Tibial artery (tissue), 4 donors: ENCODE data around the gene NEDD8.

Experiments used
- DNase-seq, 2 donors: peaks; one replicate each; pipeline ENCODE4 v3.0.0-alpha.2; 2019
- H3K27ac ChIP-seq, 2 donors: fragments of 200-600 bp; sonication (generic) in 1 of 2; 1 replicate in 1 of 2; 2 replicates in 1 of 2; pipeline ENCODE4 v1.5.1; 2018 to 2019; ENCODE audit warnings: mild to moderate bottlenecking in 1 of 2
- H3K27me3 ChIP-seq, 2 donors: fragments of 200-600 bp; sonication (generic) in 1 of 2; one replicate each; pipeline versions ENCODE4 v1.5.1 to v1.6.0; 2016 to 2019
- H3K36me3 ChIP-seq, 3 donors: fragments of 200-600 bp; sonication (generic) in 2 of 3; one replicate each; pipeline ENCODE4 v1.5.1; 2016 to 2019; ENCODE audit warnings: mild to moderate bottlenecking in 2 of 3
- H3K4me1 ChIP-seq, 4 donors: fragments of 200-600 bp; sonication (generic) in 2 of 4; 1 replicate in 3 of 4; 2 replicates in 1 of 4; pipeline ENCODE4 v1.5.1; 2016 to 2019
- H3K4me3 ChIP-seq, 2 donors: fragments of 200-600 bp; sonication (generic) in 1 of 2; 1 replicate in 1 of 2; 2 replicates in 1 of 2; pipeline ENCODE4 v1.5.1; 2018 to 2019; ENCODE audit warnings: mild to moderate bottlenecking in 2 of 2
- H3K9me3 ChIP-seq, 3 donors: fragments of 200-600 bp; sonication (generic) in 1 of 3; one replicate each; pipeline ENCODE4 v1.5.1; 2016 to 2019
- intact Hi-C: fragments of 100-400 bp; cut with DNase I; formaldehyde crosslinking; loops from one replicate; pipeline ENCODE4 v1.15.0; 2023; ENCODE audit warnings: low total_unique reads
- TF ChIP-seq, protein P1 (sequence below), 2 experiments: fragments of 200-600 bp in 1 of 2; fragments of 450-650 bp in 1 of 2; IDR thresholded peaks; one replicate each; pipeline ENCODE4 v1.5.1; 2017 to 2019; ENCODE audit warnings: antibody characterized with exemption in 2 of 2, mild to moderate bottlenecking in 1 of 2, moderate library complexity in 1 of 2

The NEDD8 gene

DNA sequence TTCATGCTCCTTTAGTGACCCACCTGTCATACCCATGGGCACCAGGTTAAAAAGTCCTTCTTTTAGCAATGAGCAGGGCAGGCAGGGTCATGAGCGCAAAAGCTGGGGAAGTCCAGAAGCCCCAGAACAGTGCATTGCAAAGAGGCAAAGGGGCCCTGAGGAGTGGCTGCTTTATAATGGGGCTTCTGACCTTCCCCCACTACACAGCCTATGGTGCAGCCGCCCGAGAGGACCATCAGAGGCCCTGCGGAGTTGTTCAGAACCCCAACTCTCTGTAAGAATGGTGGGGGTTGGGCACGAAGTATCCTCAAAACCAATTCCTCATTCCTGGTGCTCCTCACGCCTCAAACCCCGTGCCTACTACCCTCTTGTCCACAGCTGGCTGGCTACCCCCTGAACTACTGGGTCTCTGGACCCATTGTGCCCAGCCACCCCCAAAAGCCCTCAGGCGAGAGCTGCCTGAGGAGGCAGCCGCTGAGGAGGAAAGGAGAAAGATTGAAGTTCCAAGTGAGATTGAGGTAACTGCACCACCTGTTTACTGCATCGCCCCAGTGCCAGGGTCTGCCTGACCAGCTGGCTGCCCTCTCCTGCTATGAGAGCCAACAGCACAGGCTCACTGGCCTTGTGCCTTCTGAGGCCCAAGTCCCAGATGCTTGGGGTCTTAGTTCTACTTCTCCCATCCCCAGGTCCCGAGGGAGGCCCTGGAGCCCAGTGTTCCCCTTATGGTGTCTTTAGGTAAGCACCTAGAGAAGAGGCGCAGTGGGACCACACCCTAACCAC is 53.6 kb downstream of the NEDD8 start:
- Histone ChIP-seq H3K27ac (no peak overlapping the region), H3K4me3 (no peak overlapping the region), H3K27me3 (no peaks in the 10 kb centered on the region), H3K36me3 (peaks cover 16 to 75% (median 53%) of the 10 kb centered on the region in 3 donors), H3K4me1 (no peaks in the 10 kb centered on the region), H3K9me3 (no peaks in the 10 kb centered on the region)
- TF ChIP-seq, protein P1, sequence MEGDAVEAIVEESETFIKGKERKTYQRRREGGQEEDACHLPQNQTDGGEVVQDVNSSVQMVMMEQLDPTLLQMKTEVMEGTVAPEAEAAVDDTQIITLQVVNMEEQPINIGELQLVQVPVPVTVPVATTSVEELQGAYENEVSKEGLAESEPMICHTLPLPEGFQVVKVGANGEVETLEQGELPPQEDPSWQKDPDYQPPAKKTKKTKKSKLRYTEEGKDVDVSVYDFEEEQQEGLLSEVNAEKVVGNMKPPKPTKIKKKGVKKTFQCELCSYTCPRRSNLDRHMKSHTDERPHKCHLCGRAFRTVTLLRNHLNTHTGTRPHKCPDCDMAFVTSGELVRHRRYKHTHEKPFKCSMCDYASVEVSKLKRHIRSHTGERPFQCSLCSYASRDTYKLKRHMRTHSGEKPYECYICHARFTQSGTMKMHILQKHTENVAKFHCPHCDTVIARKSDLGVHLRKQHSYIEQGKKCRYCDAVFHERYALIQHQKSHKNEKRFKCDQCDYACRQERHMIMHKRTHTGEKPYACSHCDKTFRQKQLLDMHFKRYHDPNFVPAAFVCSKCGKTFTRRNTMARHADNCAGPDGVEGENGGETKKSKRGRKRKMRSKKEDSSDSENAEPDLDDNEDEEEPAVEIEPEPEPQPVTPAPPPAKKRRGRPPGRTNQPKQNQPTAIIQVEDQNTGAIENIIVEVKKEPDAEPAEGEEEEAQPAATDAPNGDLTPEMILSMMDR (IDR thresholded peaks at IDR 0.05): no peak
- intact Hi-C loops: no loop called here
- no peak for DNase-seq

GRCh38 chr14:24177891-24178290 is 54.3 kb downstream of the NEDD8 start:
- intact Hi-C loops: no loop called here
- Histone ChIP-seq H3K9me3 (no peaks in the 10 kb centered on the region), H3K4me1 (no peaks in the 10 kb centered on the region), H3K27me3 (no peaks in the 10 kb centered on the region), H3K36me3 (peaks cover 9 to 74% (median 46%) of the 10 kb centered on the region in 3 donors), H3K27ac (no peak overlapping the region), H3K4me3 (no peak overlapping the region)
- TF ChIP-seq, protein P1 (IDR thresholded peaks at IDR 0.05): no peak
- no peak for DNase-seq

GRCh38 chr14:24177041-24177825 is 54.9 kb downstream of the NEDD8 start:
- intact Hi-C loops: no loop called here
- no peak for DNase-seq
- TF ChIP-seq, protein P1 (IDR thresholded peaks at IDR 0.05): no peak
- peaks cover 3 to 73% (median 39%) of the 10 kb centered on the region in 3 donors for H3K36me3 ChIP-seq
- H3K4me3 ChIP-seq: no peak overlapping the region
- no peak overlapping the region for H3K27ac ChIP-seq
- no peaks in the 10 kb centered on the region for H3K27me3 ChIP-seq
- no peaks in the 10 kb centered on the region for H3K9me3 ChIP-seq
- peaks cover 0 to under 1% (median 0%) of the 10 kb centered on the region in 4 donors for H3K4me1 ChIP-seq

GRCh38 chr14:24176599-24176998 is 55.6 kb downstream of the NEDD8 start:
- Histone ChIP-seq H3K4me1 (peaks cover 0 to 7% (median 2%) of the 10 kb centered on the region in 4 donors), H3K9me3 (no peaks in the 10 kb centered on the region), H3K27ac (no peak overlapping the region), H3K4me3 (no peak overlapping the region), H3K36me3 (peaks cover 0 to 66% (median 35%) of the 10 kb centered on the region in 3 donors), H3K27me3 (no peaks in the 10 kb centered on the region)
- intact Hi-C loops: no loop called here
- no peak for DNase-seq
- TF ChIP-seq, protein P1 (IDR thresholded peaks at IDR 0.05): no peak

- H3K27me3 ChIP-seq: no peaks in the 10 kb centered on the region
- H3K36me3 ChIP-seq: peaks cover 3 to 55% (median 16%) of the 10 kb centered on the region in 3 donors
- intact Hi-C loops: no loop called here
- TF ChIP-seq, protein P1 (IDR thresholded peaks at IDR 0.05): no peak
- no peak overlapping the region for H3K27ac ChIP-seq
- no peak overlapping the region for H3K4me3 ChIP-seq
- no peaks in the 10 kb centered on the region for H3K9me3 ChIP-seq
- DNase-seq: no peak
- H3K4me1 ChIP-seq: peaks cover 0 to 13% (median 3%) of the 10 kb centered on the region in 4 donors
These were observed 59.3 kb downstream of the NEDD8 start for GRCh38 chr14:24172871-24173281.
